AG04450 (cell line): ENCODE measurements around the gene CFAP119. TPM values are rescaled to one million over a fixed set of nuclear protein-coding genes. Genes with fewer than 3 reads are reported as not detected.

Experiments used
- CTCF ChIA-PET: fragments of 300-600, 350-600 bp; formaldehyde crosslinking; extraction: SDS; loops from one replicate; lab custom pipeline; 2022; ENCODE audit warnings: antibody characterized with exemption, inconsistent platforms; lab: Charles Lee
- POLR2A ChIA-PET: fragments of 350-600 bp; formaldehyde crosslinking; extraction: SDS; loops from one replicate; lab custom pipeline; 2021; ENCODE audit warnings: antibody characterized with exemption, inconsistent platforms; lab: Yijun Ruan, JAX
- DNase-seq: peaks from one replicate; pipeline ENCODE4 v3.0.0-alpha.2; 2011; ENCODE audit warnings: low read depth, low spot score
- H3K27ac ChIP-seq: one replicate; pipeline ENCODE4 v1.5.1; 2012; ENCODE audit warnings: low read depth, low read length, control low read depth
- H3K27me3 ChIP-seq: one replicate; pipeline ENCODE4 v1.6.0; 2012; ENCODE audit warnings: low read length; ENCODE audit not compliant: control insufficient read depth, insufficient read depth
- H3K4me3 ChIP-seq: 2 replicates; pipeline ENCODE4 v1.5.1; 2011; ENCODE audit warnings: mild to moderate bottlenecking, low read depth, low read length, control low read depth
- H3K9me3 ChIP-seq: 2 replicates; pipeline ENCODE4 v1.5.1; 2012; ENCODE audit warnings: low read length; ENCODE audit not compliant: control insufficient read depth, insufficient read depth
- polyA plus RNA-seq: library from polyadenylated mRNA; depleted of rRNA; stranded (reverse); fragments of >200 nt; gene quantifications from 2 replicates; pipeline ENCODE4 v1.2.3, GENCODE V29; 2011; rRNA removed
- small RNA-seq: library from RNA; depleted of rRNA; stranded (forward); fragments of <200 nt; gene quantifications from one replicate; pipeline ENCODE3, GENCODE V24; 2012; ENCODE audit warnings: low read depth; ENCODE audit not compliant: insufficient read length
- TF ChIP-seq, protein P1 (sequence below): IDR thresholded peaks from 2 replicates; pipeline ENCODE4 v1.5.1; 2011; ENCODE audit warnings: low read depth, low read length, control low read depth, inconsistent platforms

CFAP119 gene
- polyA plus RNA-seq, 1 experiment, result 3.1 TPM

- H3K27ac ChIP-seq, result no peak overlapping the region
- DNase-seq, result no peak
- POLR2A ChIA-PET, result no interaction called here
These were observed 46.0 kb downstream of the CFAP119 start for GRCh38 chr16:30715750-30716445.

DNA sequence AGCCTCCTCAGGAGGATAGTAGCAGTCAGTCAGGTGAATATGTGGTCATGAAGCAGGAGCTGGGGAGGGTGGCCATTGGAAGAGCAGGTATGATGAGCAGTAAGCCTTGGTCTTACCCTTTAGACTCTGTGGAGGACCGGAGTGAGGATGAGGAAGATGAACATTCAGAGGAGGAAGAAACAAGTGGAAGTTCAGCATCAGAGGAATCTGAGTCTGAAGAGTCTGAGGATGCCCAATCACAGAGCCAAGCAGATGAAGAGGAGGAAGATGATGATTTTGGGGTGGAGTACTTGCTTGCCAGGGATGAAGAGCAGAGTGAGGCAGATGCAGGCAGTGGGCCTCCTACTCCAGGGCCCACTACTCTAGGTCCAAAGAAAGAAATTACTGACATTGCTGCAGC lies 50.1 kb downstream of the CFAP119 start:
- no peaks in the 10 kb centered on the region for H3K9me3 ChIP-seq
- DNase-seq, result no peak
- no peak overlapping the region for H3K27ac ChIP-seq
- no peaks in the 10 kb centered on the region for H3K27me3 ChIP-seq
- TF ChIP-seq, protein P1, sequence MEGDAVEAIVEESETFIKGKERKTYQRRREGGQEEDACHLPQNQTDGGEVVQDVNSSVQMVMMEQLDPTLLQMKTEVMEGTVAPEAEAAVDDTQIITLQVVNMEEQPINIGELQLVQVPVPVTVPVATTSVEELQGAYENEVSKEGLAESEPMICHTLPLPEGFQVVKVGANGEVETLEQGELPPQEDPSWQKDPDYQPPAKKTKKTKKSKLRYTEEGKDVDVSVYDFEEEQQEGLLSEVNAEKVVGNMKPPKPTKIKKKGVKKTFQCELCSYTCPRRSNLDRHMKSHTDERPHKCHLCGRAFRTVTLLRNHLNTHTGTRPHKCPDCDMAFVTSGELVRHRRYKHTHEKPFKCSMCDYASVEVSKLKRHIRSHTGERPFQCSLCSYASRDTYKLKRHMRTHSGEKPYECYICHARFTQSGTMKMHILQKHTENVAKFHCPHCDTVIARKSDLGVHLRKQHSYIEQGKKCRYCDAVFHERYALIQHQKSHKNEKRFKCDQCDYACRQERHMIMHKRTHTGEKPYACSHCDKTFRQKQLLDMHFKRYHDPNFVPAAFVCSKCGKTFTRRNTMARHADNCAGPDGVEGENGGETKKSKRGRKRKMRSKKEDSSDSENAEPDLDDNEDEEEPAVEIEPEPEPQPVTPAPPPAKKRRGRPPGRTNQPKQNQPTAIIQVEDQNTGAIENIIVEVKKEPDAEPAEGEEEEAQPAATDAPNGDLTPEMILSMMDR, result no peak
- ChIA-PET POLR2A (no interaction called here), CTCF (interaction anchor here (1.1 kb wide), 1 partner anchor 36 kb away, joined by 3 read pairs; no protein-coding TSS in a partner anchor)
- H3K4me3 ChIP-seq, result no peak overlapping the region

More at GRCh38 chr16:30715750-30716445, 46.0 kb downstream of the CFAP119 start:
- CTCF ChIA-PET, result no interaction called here
- H3K27me3 ChIP-seq, result no peaks in the 10 kb centered on the region
- TF ChIP-seq, protein P1, result no peak
- no peaks in the 10 kb centered on the region for H3K9me3 ChIP-seq
- no peak overlapping the region for H3K4me3 ChIP-seq

GRCh38 chr16:30710971-30711370 lies 50.9 kb downstream of the CFAP119 start:
- ChIA-PET POLR2A (no interaction called here), CTCF (interaction anchor here (1.1 kb wide), 1 partner anchor 37 kb away, joined by 3 read pairs; no protein-coding TSS in a partner anchor)
- H3K27ac ChIP-seq, result no peak overlapping the region
- no peak overlapping the region for H3K4me3 ChIP-seq
- H3K9me3 ChIP-seq, result no peaks in the 10 kb centered on the region
- H3K27me3 ChIP-seq, result no peaks in the 10 kb centered on the region
- DNase-seq, result no peak
- TF ChIP-seq, protein P1, result no peak

Small RNAs within 50 kb of the gene (small RNA-seq; reads per million reads assigned to genes)
- 9.1 reads per million, percentile 69 among the genes with 10 or more reads in this experiment for gene SNORA30

Other genes with a start within 250 kb of the CFAP119 start
- 9.8 and 14.5 TPM in 2 replicates for gene ZNF768, start 235.5 kb downstream of the CFAP119 start, polyA plus RNA-seq
- 4.9 and 5.0 TPM in 2 replicates for gene ZNF747, start 227.2 kb downstream of the CFAP119 start, polyA plus RNA-seq
- 2.5 and 3.2 TPM in 2 replicates for gene ZNF764, start 203.7 kb downstream of the CFAP119 start, polyA plus RNA-seq
- 5.5 and 6.8 TPM in 2 replicates for gene ZNF688, start 190.3 kb downstream of the CFAP119 start, polyA plus RNA-seq
- gene ZNF785, start 176.4 kb downstream of the CFAP119 start, polyA plus RNA-seq, result 4.7 and 6.6 TPM in 2 replicates
- gene ZNF689, start 151.7 kb downstream of the CFAP119 start, polyA plus RNA-seq, result 4.0 and 4.2 TPM in 2 replicates
- gene PRR14, start 111.1 kb downstream of the CFAP119 start, polyA plus RNA-seq, result 4.9 and 6.9 TPM in 2 replicates
- 5.0 and 9.0 TPM in 2 replicates for gene FBRS, start 103.6 kb downstream of the CFAP119 start, polyA plus RNA-seq
- gene SRCAP, start 62.9 kb downstream of the CFAP119 start, polyA plus RNA-seq, result 3.1 and 5.8 TPM in 2 replicates
- 21.7 and 26.0 TPM in 2 replicates for gene PHKG2, start 13.6 kb downstream of the CFAP119 start, polyA plus RNA-seq
- gene RNF40, start 260 bp upstream of the CFAP119 start, polyA plus RNA-seq, result 66.8 and 75.5 TPM in 2 replicates
- gene ZNF629, start 25.1 kb upstream of the CFAP119 start, polyA plus RNA-seq, result 5.1 and 8.0 TPM in 2 replicates
- 27.7 and 27.8 TPM in 2 replicates for gene BCL7C, start 132.0 kb upstream of the CFAP119 start, polyA plus RNA-seq
- gene CTF1, start 134.6 kb upstream of the CFAP119 start, polyA plus RNA-seq, result 10.1 and 12.5 TPM in 2 replicates
- gene FBXL19, start 161.5 kb upstream of the CFAP119 start, polyA plus RNA-seq, result 7.1 and 10.6 TPM in 2 replicates
- gene ORAI3, start 187.0 kb upstream of the CFAP119 start, polyA plus RNA-seq, result 23.7 and 29.5 TPM in 2 replicates
- 1.1 and 1.4 TPM in 2 replicates for gene SETD1A, start 195.7 kb upstream of the CFAP119 start, polyA plus RNA-seq
- gene HSD3B7, start 223.1 kb upstream of the CFAP119 start, polyA plus RNA-seq, result 6.1 and 9.5 TPM in 2 replicates
- 4.2 and 4.8 TPM in 2 replicates for gene STX1B, start 248.6 kb upstream of the CFAP119 start, polyA plus RNA-seq